HG03135 (cell line): ENCODE data around the gene LCE3E.
"Not testable (repeated sequence)": the region's sequence is repeated elsewhere in the genome, so short reads cannot be mapped to it uniquely, and the experiment has no call there.

Source experiments
- ATAC-seq: cut with Tn5 transposase; IDR thresholded peaks from one replicate; pipeline ENCODE4 v1.9.1; 2021; ENCODE audit warnings: mild to moderate bottlenecking, moderate library complexity; ENCODE audit not compliant: unreplicated experiment

The LCE3E gene, protein sequence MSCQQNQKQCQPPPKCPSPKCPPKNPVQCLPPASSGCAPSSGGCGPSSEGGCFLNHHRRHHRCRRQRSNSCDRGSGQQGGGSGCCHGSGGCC

DNA sequence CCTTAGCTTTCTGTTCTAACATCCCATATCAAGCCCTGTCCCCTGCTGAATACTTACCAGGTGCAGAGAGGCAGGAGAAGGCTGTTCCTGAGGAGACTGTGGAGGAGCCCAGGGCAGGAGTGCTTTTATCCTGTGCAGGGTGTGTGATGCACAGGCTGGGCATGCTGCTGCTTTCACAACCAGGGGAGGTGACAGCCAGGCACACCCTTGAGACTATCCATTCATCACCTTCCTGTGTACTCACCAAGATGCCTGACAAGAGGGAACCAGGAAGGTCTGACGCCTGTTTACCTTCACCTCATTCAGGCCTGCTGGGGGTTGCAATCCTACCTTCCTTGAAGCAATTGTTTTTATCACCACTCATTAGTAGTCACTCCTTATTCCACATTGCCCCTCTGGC, at the start of gene LCE3E:
LCE3E (minus strand) TSS at position 100 of the 400 bp plus-strand sequence. CDS start 572 bp downstream, outside the sequence.
- ATAC-seq: no peak

DNA sequence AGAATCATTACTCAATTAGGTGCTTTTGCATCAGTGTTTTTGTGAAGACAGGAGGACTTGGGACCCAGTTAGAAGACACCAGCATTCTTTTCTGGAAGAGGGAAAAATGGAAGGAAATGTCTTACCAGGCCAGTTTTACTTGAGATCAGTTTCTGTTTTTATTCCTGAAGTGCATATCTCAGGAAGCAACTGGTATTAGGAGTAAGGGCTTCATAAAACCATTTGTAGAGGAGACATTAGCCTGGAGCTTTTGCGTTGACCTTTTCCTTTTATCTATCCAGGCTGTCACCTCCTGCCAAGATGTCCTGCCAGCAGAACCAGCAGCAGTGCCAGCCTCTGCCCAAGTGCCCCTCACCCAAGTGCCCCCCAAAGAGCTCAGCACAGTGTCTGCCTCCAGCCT, 46.9 kb upstream of the LCE3E start, which contains the start of gene LCE3B:
LCE3B (plus strand) TSS at position 301 of the 400 bp plus-strand sequence; CDS start at position 301, 0 bp downstream.
- no peak for ATAC-seq

DNA sequence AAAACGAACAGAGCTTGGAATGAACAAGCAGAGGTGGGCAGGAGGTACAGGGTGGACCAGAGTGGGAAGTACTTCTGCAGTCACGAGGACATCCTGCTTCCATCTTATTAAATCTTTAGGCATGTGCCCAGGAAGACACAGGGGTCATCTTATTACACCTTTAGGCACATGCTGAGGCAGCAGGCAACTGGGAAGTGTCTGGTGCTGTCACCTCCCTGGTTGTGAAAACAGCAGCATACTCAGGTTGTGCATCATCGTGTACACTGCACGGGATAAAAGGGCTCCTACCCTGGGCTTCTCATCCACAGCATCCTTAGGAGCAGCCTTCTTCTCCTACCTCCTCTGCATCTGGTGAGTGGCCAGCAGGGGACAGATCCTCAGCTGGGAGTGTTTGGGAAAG, 33.4 kb upstream of the LCE3E start, which contains the start of gene LCE3C:
LCE3C (plus strand) TSS at position 301 of the 400 bp plus-strand sequence. CDS start 498 bp downstream, outside the sequence.
- ATAC-seq: no peak

DNA sequence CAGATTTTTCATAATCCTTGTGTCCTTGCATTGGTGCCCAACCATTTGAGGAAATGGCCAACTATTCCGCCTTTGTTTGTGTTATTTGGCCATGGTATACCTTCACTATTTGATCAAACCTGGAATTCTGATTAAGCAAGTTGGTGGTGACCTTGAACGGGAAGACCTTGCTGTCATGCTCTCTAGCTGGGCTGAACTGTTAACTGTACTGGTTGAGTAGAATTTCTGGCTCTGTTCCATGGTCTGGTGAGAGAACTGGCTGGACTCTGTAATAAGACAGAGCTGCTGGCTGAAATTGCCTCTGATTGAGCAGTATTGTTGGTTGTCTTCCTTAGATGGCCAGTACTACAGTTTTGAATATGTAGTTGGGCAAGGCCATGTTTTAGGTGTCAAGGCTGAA, 30.4 kb upstream of the LCE3E start:
- no peak for ATAC-seq

DNA sequence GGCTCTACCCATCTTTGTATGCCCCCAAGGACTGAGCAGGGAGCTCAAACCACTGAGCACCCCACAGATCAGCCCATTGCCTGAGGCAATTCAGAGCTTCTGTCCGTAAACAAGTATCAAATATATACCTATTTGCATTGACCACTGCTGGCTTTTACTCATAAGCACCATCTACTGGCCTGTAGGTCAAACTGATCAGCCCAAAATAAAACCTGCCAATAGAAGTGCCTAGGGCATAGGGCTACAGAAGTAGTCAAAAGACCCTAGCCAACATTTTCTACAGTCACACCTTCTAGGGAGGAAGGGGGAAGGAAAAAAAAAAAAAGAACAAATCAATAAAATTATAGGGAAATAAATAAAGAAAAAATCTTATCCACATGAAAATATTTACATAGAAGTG, 19.0 kb upstream of the LCE3E start:
- no peak for ATAC-seq

DNA sequence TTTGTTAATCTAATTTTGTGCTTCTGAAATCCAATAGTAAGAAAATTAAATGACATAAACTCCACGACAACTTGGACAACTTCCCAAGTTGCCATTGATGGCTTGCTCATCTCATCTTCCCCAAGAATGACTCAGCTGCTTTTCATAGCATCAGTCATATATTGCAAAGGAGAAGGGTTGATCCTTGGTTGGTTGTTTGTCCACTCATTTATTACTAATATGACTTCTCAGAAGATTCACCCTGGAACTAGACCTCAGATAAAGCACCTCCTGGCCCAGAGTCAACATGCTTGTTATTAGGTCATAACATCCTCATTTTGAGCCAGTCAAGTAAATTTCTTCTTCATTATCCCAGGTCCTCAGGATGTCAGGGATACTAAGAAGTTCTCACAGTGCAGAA, 16.1 kb upstream of the LCE3E start:
- ATAC-seq: no peak

DNA sequence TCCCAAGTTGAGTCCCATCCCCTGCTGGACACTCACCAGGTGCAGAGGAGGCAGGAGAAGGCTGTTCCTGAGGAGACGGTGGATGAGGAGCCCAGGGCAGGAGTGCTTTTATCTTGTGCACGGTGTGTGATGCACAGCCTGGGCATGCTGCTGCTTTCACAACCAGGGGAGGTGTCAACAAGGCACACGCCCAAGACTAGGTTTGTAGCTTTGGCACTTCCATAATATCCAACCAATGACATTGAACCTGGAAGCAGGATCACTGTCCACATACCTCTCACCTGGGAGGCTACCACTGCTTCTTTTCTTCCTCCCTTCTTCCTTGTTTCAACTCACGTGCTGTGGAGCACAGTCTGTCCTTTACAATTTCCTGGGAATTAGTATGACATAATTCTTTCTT, 13.9 kb upstream of the LCE3E start, which contains the start of gene LCE3D:
LCE3D (minus strand) TSS at position 84 of the 400 bp plus-strand sequence. CDS start 580 bp downstream, outside the sequence.
- ATAC-seq: no peak

DNA sequence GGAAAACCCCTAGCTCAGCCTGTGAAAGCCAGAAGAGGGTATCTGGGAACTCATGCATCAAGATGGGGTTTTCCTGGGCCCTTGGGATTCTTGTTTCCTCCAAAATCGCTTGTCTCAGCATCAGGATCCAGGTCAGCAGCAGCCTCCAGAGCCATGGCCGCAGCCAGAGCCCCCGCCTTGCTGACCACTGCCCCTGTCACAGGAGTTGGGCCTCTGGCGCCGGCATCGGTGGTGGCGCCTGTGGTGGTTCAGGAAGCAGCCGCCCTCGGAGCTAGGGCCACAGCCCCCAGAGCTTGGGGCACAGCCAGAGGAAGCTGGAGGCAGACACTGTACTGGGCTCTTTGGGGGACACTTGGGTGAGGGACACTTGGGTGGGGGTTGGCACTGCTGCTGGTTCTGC, 12.9 kb upstream of the LCE3E start:
- ATAC-seq: not testable (repeated sequence)

DNA sequence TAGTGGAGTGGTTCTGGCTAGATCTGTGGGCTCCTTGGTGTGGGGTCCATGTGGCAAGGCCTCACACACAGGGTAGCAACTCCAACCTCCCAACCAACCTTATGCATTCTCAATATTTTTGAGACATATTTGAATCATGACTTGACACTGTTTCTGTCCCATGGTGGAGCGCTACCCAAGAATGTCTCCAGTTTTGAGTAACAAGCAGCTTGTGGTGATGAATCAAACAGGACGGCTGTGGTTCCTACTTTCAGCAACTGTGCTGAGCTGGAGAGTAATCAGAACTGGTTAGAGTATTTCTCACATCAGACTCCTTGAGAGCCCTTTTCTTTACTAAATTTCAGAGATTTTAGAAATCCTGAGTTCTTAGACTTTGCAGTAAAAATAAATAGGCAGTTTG, 10.6 kb upstream of the LCE3E start:
- no peak for ATAC-seq

DNA sequence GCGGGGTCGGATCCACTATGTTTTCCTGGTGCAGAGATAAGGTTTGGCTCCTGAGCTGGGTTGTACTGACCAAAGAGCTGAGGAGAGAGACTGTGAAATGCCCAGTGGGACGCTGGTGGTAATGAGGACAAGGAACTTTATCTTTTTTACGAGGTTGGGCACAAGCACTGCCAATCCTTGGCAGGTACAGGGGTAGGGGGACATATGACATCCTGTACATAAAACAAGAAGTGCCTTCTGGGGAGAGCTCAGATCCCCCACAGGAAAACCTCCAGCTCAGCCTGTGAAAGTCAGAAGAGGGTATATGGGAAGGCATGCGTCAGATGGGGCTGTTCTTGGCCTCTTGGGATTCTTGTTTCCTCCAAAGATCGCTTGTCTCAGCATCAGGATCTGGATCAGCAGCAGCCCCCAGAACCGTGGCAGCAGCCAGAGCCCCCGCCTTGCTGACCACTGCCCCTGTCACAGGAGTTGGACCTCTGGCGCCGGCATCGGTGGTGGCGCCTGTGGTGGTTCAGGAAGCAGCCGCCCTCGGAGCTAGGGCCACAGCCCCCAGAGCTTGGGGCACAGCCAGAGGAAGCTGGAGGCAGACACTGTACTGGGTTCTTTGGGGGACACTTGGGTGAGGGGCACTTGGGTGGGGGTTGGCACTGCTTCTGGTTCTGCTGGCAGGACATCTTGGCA, 905 bp downstream of the LCE3E start:
- no peak for ATAC-seq

DNA sequence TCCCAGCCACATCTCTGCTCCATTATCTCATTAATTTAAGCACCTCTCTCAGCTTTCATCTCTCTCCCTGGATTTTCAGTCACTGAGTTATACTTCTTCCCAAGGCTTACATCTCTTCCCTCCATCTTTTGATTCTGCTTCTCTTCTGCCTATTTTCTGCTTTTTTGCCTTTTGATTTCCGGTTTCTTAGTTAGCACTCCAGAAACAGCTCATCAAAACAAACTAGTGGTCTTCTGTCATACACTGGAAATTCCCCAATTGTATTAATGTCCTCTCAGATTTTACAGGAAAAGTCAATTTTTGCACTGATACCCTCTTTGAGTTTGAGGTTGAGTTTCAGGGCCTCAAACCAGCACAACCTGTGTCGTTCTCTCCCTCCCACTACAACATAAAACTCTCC, 1.5 kb downstream of the LCE3E start:
- no peak for ATAC-seq

DNA sequence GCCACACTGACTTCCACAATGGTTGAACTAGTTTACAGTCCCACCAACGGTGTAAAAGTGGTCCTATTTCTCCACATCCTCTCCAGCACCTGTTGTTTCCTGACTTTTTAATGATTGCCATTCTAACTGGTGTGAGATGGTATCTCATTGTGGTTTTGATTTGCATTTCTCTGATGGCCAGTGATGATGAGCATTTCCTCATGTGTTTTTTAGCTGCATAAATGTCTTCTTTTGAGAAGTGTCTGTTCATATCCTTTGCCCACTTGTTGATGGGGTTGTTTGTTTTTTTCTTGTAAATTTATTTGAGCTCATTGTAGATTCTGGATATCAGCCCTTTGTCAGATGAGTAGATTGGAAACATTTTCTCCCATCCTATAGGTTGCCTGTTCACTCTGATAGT, 18.2 kb downstream of the LCE3E start:
- not testable (repeated sequence) for ATAC-seq

DNA sequence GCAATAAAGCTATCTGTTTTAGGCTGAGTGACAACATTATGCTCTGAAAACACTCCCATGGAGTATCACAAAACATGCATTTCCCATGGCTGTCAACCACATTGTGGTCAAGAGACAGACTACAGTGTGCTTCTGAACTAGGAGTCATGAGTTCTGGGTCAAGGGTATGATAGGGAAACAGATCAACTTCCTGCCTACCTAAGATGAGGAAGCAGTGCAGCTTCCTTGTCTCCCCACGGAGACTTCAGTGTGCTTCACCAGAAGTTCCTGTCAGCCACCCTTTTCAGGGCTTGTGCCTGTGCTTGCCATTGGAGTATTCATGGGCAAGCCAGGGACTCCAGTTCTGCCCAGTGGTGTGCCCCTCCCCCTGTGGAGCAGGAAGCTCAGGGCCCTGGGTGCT, 19.9 kb downstream of the LCE3E start:
- ATAC-seq: no peak

DNA sequence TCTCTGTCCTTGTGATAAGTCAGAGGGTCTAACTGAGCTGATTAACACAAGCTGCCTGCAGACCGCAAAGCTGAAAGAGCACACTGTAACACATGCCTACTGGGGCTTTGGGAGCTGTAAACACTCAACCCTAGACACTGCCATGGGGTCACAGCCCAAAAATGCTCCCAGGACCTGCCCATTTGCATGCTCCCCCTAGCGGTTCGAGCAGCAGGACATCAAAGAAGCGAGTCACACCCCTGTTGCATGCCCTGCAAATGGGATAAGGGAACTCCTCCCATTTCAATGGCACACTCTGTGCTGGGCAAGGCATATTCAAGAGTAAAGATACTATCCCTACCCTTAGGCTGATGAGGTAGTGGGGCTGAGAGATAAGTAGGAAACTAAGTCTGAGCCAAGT, 22.8 kb downstream of the LCE3E start:
- ATAC-seq: no peak

DNA sequence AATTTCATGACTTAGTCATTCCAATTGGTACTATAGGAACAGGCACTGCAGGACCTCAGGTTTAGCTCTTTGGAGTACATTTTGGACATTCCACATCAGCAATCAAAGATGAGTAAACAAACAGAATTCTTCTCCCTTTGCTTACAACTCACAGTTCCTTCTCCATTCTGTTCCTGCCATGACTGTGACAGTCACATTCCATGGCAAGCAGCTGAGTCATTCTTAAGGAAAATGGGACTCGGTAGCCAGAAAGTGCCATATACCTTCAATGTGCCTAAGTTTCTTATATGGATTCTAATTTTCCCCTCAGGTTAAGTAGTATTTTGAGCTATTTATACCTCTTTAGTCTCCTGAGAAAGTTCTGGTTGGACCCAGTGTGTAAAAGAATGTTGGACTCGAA, 26.7 kb downstream of the LCE3E start:
- no peak for ATAC-seq

DNA sequence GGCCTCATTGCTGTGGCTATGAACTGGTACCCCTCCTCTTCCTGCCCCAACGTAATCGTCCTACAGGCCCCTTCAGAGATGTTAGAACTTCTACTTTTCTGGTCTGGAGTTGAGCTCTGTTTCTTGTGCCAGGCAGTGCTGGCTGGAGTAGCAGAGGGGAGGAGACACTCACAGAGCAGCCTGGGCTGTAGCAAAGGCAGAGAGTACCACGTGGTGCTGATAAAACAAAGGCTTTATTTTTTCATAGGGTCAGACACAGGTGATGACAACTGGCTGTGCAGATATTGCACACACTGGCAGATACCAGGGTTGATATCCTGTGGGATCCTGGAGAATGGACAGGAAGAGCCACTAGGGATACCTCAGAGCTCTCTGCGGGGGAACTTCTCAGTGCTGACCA, 29.1 kb downstream of the LCE3E start:
- ATAC-seq: no peak

DNA sequence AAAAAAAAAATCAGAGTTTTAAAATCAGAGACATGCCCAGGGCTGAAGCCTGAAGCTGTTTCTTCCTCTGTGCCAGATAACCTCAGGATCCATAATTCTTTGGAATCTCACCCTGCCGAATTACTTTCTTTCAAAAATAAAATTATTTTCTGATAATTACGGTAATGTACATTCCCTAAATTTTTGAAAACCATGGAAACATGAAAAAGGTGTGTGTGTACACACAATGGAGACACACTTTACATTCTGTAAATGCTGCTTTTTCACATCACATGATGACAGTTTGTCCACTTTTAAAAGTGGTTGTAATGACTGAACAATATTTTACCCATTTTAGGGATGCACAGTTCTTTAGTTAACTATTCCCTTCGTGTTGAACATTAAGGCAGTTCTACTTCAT, 30.8 kb downstream of the LCE3E start:
- ATAC-seq: no peak

DNA sequence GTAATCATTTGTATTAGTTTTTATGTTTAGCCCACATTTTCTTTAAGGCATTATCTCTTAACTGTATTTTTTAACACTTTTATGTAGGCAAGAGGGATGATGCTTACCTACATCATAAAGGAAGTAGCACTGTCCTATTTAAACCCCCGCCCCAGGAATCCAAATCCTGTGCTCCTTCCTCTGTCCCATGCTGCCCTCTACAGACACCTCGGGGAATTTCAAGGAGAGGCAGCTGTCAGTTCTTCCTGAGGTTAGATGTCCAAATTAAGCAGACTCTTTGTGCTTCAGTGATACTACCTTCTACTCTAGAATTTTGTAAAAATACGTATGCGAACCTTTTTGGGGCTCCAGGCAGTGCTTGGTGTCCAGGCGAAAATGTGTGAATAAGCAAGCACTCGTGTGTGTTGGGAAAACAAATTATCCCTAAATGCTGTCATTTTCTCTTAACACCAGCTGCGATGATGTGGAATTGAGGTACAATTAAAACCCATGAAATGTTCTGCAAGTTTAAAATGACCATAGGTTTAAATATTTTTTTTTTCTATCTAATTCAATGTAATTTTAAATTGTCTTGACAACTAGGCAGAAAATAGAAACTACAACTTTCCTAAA, 33.1 kb downstream of the LCE3E start:
- no peak for ATAC-seq

DNA sequence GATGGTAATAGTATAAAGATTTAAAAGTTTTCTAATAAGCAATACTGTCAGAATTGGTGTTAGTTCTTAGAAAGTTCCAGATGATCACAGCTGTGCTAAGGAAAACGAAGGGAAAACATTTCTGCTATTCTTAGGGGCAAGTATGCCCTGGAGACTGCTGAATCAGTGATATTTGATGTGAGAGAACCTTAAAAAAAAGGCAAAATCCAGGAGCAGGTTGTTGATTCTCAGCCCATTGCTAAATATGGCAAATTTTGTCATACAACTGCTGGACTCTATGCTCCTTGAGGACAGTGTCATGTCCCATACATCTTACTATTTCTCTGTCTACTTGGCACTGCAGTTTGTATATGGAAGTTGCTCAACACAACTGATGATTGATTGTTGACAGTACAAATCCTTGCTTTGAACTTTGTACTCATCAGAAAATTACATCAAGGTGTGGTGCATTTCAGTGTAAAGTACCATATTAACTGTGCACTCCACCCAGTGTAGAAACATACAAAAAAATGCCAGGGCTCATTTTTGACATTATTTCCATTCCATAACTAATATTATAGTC, 41.4 kb downstream of the LCE3E start:
- no peak for ATAC-seq

DNA sequence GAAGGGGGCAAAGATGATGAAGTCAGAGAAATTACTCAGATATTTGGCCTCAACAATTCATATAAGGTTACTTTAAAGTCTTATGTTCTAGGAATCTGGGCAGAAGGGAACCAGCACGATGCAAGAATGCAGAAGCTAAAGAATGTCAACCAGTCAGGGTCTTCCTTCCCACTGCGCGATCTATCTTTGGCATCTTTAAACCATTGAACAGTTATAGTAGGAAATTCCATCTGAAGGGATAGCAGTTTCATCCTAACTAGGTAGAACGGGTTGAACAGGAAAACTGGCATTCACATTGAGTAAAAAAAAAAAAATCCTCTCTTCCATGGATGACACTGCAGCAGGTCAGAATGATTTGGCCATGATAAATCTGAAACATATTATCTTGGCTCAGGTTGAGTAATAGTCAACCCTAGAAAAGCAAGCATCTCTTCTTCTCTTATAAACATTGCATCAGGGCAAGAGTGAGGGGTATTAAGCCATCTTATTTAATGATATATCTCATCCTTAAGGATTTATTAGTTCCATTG, 46.0 kb downstream of the LCE3E start:
- ATAC-seq: no peak

DNA sequence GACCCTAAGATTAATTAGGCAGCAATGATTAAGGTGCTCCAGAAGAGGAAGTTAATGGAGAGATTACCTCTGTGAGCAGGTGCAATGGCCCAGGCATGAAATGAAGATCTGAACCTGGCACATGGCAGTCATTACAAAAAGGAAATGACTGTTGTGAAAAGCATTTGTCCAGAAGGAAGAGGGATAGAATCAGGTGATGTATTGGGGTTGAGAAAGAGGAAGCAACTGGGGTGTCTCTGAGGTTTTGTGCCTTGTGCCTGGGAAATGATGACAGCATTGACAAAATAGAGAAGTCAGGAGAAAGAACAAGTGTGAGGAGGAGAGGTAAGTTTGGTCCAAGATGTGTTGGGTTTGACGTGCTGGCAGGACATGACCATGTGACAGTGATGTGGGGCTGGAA, 46.7 kb downstream of the LCE3E start:
- ATAC-seq: no peak
